Myocyte (in vitro differentiated cells): ENCODE measurements around the gene CCM2. TPM values are rescaled to one million over a fixed set of nuclear protein-coding genes. Genes with fewer than 3 reads are reported as not detected.
"Not testable (repeated sequence)": the region's sequence is repeated elsewhere in the genome, so short reads cannot be mapped to it uniquely, and the experiment has no call there.

Experiments
- DNase-seq: peaks from one replicate; pipeline ENCODE4 v3.0.0-alpha.2; 2012; ENCODE audit warnings: low read depth
- total RNA-seq: library from RNA; depleted of rRNA; stranded (reverse); fragments of >200 nt; gene quantifications from 2 replicates; pipeline ENCODE4 v1.2.3, GENCODE V29; 2014

CCM2 gene
- total RNA-seq, 1 donor from 2014 or later: 113 TPM

- DNase-seq: peak; percentile 100
Measured at GRCh38 chr7:44999245-45000092, 532 bp upstream of the CCM2 start.

DNA sequence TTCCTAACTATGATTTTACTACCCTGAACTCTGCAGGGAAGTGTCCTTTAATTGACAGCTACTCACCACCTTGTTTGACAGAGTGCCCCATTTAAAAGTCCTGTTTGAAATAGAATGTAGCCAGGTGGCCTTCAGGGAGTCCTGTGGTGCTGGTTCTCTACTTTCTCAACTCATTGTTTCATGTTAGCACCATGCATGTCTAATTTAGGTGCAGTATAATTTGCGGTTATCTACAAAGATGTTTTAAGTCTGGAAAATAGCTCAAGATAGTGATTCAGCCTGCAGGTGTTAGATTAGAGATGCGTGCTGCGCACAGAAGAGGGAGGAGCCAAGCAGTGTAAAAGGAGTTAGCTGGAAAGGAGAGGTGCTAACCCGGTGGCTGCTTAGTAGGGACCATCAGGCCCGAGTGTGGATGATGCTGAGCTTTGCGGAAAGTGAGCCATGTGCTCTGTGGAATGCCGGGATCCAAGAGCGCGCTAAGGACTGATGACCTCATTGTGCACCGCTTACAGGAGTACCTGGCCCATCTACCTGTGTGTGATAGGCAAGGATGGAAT is 1.2 kb downstream of the CCM2 start:
- peak; percentile 36 for DNase-seq

- DNase-seq: no peak
Measured at GRCh38 chr7:45001826-45002225, 1.8 kb downstream of the CCM2 start.

GRCh38 chr7:45003789-45004188 is 3.8 kb downstream of the CCM2 start:
- no peak for DNase-seq

DNA sequence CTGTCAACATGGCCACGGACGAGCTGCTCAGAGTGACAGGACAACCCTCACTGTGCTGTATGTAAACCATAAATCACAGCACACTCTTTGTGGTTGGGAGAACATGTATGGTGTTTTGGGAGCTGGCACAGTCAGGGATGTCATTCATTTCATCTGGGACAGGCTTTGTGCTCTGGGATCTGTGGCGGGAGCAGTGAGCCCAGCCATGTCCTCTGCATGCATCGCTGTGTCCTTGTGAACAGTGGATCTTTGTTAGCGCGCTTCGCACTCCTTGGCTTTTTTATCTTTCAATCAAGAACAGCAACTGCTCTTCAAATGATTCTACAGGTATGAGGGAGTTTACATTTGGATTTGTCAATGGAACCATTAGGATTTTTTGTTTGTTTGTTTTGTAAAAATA is 7.1 kb downstream of the CCM2 start:
- no peak for DNase-seq

- no peak for DNase-seq
Measured at GRCh38 chr7:45007571-45008328, 7.7 kb downstream of the CCM2 start.

DNA sequence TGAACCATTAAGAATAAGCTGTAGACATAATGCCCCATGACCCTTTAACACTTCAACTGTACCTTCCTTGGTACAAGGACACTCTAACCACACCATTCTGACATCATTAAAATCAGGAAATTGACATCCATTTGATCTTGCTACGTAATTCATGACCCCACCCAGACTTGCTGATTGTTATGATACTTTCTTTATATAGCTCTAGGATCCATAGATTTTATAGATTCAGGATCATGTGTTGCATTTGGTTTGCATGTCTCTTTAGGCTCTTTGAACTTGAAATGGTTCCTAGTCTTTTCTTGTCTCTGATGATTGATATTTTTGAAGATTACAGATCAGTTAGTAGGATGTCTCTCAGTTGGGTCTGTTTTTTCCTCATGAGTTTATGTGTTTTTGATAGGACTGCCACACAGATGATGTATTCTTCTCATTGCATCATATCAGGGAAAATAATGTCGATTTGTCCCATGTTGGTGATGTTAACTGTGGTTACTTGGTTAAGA is 13.5 kb downstream of the CCM2 start:
- DNase-seq: no peak

DNA sequence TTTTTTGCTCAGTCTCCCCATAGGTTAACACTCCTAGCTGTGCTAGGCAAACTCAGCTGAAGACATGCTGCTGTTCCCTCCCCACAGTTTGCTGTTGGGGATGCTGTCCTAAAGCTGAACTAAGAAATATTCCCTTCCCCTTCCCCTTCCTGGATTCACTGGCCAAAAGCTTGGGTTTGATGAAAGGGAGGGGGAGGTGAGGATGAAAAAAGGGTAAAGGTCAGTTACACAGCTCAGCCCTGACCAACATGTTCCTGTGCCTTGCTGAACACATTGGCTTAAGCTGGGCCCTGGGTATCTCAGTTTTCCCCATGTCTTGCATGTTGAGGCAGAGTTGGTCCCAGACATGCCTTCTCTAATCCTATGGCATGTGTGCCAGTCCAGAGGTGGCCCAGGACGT is 15.3 kb downstream of the CCM2 start:
- DNase-seq: no peak

- DNase-seq: peak; percentile 56
Measured at GRCh38 chr7:45017253-45017652, 17.3 kb downstream of the CCM2 start.

- DNase-seq: no peak
Measured at GRCh38 chr7:45020915-45021314, 20.9 kb downstream of the CCM2 start.

- peak; percentile 94 for DNase-seq
Measured at GRCh38 chr7:45021604-45022296, 21.7 kb downstream of the CCM2 start.

DNA sequence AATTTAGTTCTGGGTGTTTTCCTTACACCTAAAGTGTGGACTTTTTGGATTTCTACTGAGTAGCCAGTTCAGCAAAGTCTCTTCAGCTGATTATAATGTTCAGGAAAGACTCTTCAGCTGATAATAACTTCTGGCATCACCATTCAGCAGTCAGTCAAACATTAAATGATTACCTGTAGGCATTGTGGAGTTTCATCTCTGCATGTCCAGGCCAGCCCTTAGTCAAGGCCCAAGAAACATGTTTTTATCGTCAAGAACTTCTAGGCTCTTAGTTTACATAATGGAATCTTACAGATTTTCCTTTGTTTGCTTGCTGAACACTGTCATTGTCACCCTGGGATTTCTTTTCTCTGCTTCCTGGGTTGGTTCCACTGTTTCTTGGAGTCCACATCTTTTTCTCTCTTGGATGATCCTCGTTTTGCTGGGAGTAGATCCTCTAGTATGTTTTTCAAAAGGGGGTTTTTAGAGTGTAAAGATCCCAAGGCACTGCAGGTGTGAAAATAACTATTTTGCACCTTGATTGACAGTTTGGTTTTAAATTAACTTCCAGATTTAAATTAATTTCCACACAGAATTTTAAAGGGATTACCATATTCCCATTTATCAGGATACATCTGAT is 24.2 kb downstream of the CCM2 start:
- DNase-seq: no peak

DNA sequence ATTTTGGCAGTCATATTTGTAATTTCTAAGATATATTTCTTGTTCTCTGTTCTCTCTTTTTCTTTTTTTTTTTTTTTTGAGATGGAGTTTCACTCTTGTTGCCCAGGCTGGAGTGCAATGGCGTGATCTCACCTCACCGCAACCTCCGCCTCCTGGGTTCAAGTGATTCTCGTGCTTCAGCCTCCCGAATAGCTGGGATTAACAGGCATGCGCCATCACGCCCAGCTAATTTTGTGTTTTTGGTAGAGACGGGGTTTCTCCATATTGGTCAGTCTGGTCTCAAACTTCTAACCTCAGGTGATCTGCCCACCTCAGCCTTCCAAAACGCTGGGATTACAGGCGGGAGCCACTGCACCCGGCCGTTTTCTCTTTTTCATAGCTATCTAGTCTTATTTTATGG is 25.5 kb downstream of the CCM2 start:
- not testable (repeated sequence) for DNase-seq

DNA sequence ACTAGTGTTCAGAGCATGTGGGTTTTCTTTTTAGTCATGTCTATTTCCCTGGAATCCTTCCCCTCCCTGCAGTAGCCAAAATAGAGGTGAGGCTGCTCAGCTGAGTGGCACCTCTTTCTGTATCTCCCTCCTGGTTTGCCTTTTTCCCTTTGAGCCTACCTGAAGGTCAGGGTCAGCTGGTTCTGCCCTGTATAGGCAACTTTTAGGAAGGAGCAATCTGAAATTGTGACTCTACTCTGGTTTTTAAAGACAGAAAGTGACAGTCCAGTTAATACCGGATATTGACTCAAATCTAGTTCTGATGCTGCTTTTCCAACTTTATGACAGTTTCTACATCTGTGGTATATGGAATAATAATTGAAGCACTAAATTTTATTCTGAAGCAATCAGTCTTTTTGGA is 26.0 kb downstream of the CCM2 start:
- DNase-seq: no peak

GRCh38 chr7:45026984-45027773 is 27.2 kb downstream of the CCM2 start:
- peak; percentile 17 for DNase-seq

- no peak for DNase-seq
Measured at GRCh38 chr7:45027774-45028114, 27.7 kb downstream of the CCM2 start.

- DNase-seq: no peak
Measured at GRCh38 chr7:45028138-45028919, 28.3 kb downstream of the CCM2 start.

DNA sequence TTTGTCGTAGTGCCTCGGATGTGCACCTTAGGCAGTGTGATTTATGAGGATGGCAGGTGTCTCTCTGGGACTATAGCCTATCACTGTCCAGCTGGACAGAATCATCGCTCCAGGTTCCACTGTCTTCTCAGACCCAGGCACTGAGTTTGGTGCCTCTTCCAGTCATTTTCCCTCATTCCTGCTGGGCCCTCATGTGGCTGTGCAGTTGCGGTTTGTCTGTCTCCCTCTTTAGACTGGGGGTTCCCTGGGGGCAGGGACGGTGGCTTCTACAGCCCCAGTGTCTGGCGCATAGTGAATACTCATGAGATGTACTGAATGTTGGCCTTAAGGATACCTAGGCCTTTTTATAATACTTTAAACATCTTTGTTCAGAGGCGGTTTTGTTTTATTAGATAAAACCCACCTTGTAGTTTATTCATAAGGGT is 28.9 kb downstream of the CCM2 start:
- no peak for DNase-seq

DNA sequence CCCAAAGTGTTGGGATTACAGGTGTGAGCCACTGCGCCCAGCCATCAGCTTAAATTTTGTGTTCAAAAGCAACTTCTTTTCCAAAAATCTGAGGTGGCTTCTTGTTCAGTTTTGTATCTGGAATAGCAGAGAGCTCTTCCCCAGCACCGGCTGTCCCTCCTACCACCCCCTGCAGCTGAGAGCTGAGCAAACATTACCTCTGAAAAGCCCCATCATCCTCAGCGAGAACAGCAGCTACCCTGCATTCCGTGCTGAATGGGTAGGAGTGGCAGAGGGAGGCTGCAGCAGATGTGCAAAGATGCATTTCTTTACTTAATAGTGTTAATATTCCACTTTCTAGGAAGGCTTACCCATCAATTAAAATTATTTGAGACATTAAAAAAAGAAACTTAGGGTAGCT is 31.8 kb downstream of the CCM2 start:
- no peak for DNase-seq
